HG03571 (cell line): ENCODE data around the gene LYPLAL1.
A peak's percentile ranks its signal among the peaks of the same experiment; 100 is the strongest.
"Not testable (repeated sequence)": the region's sequence is repeated elsewhere in the genome, so short reads cannot be mapped to it uniquely, and the experiment has no call there.

ENCODE experiments used
- ATAC-seq: cut with Tn5 transposase; IDR thresholded peaks from one replicate; pipeline ENCODE4 v1.9.1; 2021; ENCODE audit not compliant: unreplicated experiment

The LYPLAL1 gene

GRCh38 chr1:219161371-219161770 is 12.3 kb upstream of the LYPLAL1 start:
- no peak for ATAC-seq

GRCh38 chr1:219163401-219163954 is 10.2 kb upstream of the LYPLAL1 start:
- no peak for ATAC-seq

- no peak for ATAC-seq
Measured at GRCh38 chr1:219171192-219171935, 2.3 kb upstream of the LYPLAL1 start.

- ATAC-seq: no peak
Measured at GRCh38 chr1:219172821-219173220, 857 bp upstream of the LYPLAL1 start.

- ATAC-seq: peak; percentile 9
Measured at GRCh38 chr1:219173434-219173757, 282 bp upstream of the LYPLAL1 start.

GRCh38 chr1:219174460-219175211 is 958 bp downstream of the LYPLAL1 start:
- ATAC-seq: peak; percentile 34

- no peak for ATAC-seq
Measured at GRCh38 chr1:219175212-219175564, 1.5 kb downstream of the LYPLAL1 start.

GRCh38 chr1:219176168-219176567 is 2.5 kb downstream of the LYPLAL1 start:
- no peak for ATAC-seq

- peak; percentile 30 for ATAC-seq
Measured at GRCh38 chr1:219177363-219177762, 3.7 kb downstream of the LYPLAL1 start.

- no peak for ATAC-seq
Measured at GRCh38 chr1:219177940-219178339, 4.3 kb downstream of the LYPLAL1 start.

GRCh38 chr1:219179293-219179692 is 5.6 kb downstream of the LYPLAL1 start:
- ATAC-seq: no peak

- no peak for ATAC-seq
Measured at GRCh38 chr1:219184337-219184736, 10.7 kb downstream of the LYPLAL1 start.

GRCh38 chr1:219185486-219186117 is 11.9 kb downstream of the LYPLAL1 start:
- peak; percentile 18 for ATAC-seq

GRCh38 chr1:219188331-219188803 is 14.7 kb downstream of the LYPLAL1 start:
- peak; percentile 38 for ATAC-seq

- ATAC-seq: peak; percentile 53
Measured at GRCh38 chr1:219189021-219189824, 15.5 kb downstream of the LYPLAL1 start.

GRCh38 chr1:219189952-219190351 is 16.3 kb downstream of the LYPLAL1 start:
- no peak for ATAC-seq

- no peak for ATAC-seq
Measured at GRCh38 chr1:219190605-219191004, 16.9 kb downstream of the LYPLAL1 start.

GRCh38 chr1:219195833-219196232 is 22.2 kb downstream of the LYPLAL1 start:
- not testable (repeated sequence) for ATAC-seq

GRCh38 chr1:219201656-219202055 is 28.0 kb downstream of the LYPLAL1 start:
- ATAC-seq: no peak

GRCh38 chr1:219202567-219202966 is 28.9 kb downstream of the LYPLAL1 start:
- ATAC-seq: no peak

- no peak for ATAC-seq
Measured at GRCh38 chr1:219206350-219206749, 32.7 kb downstream of the LYPLAL1 start.
